Thoracic aorta (tissue), 2 donors: ENCODE measurements around the gene SIK2. TPM values are rescaled to one million over a fixed set of nuclear protein-coding genes. Genes with fewer than 3 reads are reported as not detected.
"Not testable (repeated sequence)": the region's sequence is repeated elsewhere in the genome, so short reads cannot be mapped to it uniquely, and the experiment has no call there.

Source experiments
- ATAC-seq: fragments of 150-250 bp; one replicate; pipeline ENCODE4 v1.8.0; 2017; ENCODE audit warnings: low read depth; ENCODE audit not compliant: insufficient number of reproducible peaks, low FRiP score
- DNase-seq: peaks from one replicate; pipeline ENCODE4 v3.0.0-alpha.2; 2020; ENCODE audit warnings: low spot score
- H3K27ac ChIP-seq, 2 donors: fragments of 200-600 bp; sonication (generic); 1 replicate in 1 of 2; 2 replicates in 1 of 2; pipeline ENCODE4 v1.5.1; 2016; ENCODE audit warnings: mild to moderate bottlenecking in 2 of 2, moderate library complexity in 2 of 2
- H3K27me3 ChIP-seq: fragments of 200-600 bp; sonication (generic); replicated peaks from 2 replicates; pipeline ENCODE4 v1.6.0; 2016; ENCODE audit warnings: mild to moderate bottlenecking; ENCODE audit not compliant: insufficient read depth
- H3K36me3 ChIP-seq: fragments of 200-600 bp; sonication (generic); one replicate; pipeline ENCODE4 v1.5.1; 2016
- H3K4me1 ChIP-seq, 2 donors: fragments of 200-600 bp; sonication (generic); 1 replicate in 1 of 2; 2 replicates in 1 of 2; pipeline versions ENCODE4 v1.5.1 to v1.6.0; 2016; ENCODE audit warnings: low read depth in 2 of 2, mild to moderate bottlenecking in 1 of 2; ENCODE audit not compliant: control insufficient read depth in 1 of 2
- H3K4me3 ChIP-seq: fragments of 200-600 bp; sonication (generic); 2 replicates; pipeline ENCODE4 v1.5.1; 2016; ENCODE audit warnings: mild to moderate bottlenecking
- H3K9me3 ChIP-seq: fragments of 200-600 bp; sonication (generic); 2 replicates; pipeline ENCODE4 v1.5.1; 2016
- total RNA-seq, 2 donors: library from RNA; depleted of rRNA; stranded (reverse); fragments of >200 nt; gene quantifications; one replicate each; pipeline versions ENCODE4 v1.1.0 to v1.2.3, GENCODE V29; 2016
- TF ChIP-seq, protein P1 (sequence below): fragments of 200-600 bp; sonication (generic); IDR thresholded peaks from one replicate; pipeline ENCODE4 v1.5.1; 2019; ENCODE audit warnings: antibody characterized with exemption

Gene SIK2
- total RNA-seq, 2 donors from 2014 or later: 9.9 to 15.0 TPM

DNA sequence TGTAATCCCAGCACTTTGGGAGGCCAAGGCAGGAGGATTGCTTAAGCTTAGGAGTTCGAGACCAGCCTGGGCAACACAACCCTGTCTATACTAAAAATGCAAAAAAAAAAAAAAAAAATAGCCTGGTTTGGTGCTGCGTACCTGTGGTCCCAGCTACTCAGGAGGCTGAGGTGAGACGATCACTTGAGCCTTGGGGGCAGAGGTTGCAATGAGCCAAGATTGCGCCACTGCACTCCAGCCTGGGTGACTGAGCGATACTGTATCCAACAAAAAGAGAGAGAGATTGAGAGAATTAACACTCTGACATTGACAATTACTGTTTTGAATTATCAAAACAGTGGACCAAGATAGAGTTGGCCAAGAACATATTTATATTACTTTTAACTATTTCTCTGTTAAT, 53.7 kb downstream of the SIK2 start:
- Histone ChIP-seq H3K36me3 (no peaks in the 10 kb centered on the region), H3K27me3 (no peaks in the 10 kb centered on the region), H3K4me3 (no peak overlapping the region), H3K9me3 (no peaks in the 10 kb centered on the region), H3K4me1 (no peaks in the 10 kb centered on the region), H3K27ac (no peak overlapping the region)
- DNase-seq: no peak
- TF ChIP-seq, protein P1, sequence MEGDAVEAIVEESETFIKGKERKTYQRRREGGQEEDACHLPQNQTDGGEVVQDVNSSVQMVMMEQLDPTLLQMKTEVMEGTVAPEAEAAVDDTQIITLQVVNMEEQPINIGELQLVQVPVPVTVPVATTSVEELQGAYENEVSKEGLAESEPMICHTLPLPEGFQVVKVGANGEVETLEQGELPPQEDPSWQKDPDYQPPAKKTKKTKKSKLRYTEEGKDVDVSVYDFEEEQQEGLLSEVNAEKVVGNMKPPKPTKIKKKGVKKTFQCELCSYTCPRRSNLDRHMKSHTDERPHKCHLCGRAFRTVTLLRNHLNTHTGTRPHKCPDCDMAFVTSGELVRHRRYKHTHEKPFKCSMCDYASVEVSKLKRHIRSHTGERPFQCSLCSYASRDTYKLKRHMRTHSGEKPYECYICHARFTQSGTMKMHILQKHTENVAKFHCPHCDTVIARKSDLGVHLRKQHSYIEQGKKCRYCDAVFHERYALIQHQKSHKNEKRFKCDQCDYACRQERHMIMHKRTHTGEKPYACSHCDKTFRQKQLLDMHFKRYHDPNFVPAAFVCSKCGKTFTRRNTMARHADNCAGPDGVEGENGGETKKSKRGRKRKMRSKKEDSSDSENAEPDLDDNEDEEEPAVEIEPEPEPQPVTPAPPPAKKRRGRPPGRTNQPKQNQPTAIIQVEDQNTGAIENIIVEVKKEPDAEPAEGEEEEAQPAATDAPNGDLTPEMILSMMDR: no peak
- ATAC-seq: no peak

DNA sequence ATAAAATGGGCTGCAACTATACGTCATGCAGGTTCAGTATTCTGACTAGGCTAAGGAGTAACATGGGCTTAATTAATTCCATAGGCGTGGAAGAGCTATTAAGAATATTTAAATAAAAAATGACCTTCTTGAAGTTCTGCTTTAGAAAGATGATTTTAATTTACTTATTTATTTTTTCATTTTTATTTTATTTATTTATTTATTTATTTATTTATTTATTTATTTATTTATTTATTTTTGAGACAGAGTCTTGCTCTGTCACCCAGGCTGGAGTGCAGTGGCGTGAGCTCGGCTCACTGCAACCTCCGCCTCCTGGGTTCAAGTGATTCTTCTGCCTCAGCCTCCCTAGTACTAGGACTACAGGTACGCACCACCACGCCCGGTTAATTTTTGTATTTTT, 55.7 kb downstream of the SIK2 start:
- H3K27me3 ChIP-seq, H3K36me3 ChIP-seq, H3K27ac ChIP-seq, ATAC-seq, DNase-seq, H3K4me3 ChIP-seq, H3K4me1 ChIP-seq, H3K9me3 ChIP-seq: not testable (repeated sequence)

DNA sequence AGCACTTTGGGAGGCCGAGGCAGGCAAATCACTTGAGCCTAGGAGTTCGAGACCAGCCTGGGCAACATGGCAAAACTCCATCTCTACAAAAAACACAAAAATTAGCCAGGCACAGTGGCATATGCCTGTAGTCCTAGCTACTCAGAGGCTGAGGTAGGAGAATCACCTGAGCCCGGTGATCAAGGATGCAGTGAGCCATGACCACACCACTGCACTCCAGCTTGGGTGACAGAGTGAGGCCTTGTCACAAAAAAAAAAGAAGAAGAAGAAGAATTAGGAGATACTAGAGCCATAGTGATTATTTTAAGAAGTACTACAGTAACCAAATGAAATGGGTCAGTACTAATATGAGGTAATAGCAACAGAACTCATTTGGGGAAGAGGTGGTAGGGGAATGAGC, 56.2 kb downstream of the SIK2 start:
- ATAC-seq: not testable (repeated sequence)

GRCh38 chr11:111659201-111660115, 57.2 kb downstream of the SIK2 start:
- Histone ChIP-seq H3K36me3 (no peaks in the 10 kb centered on the region), H3K4me1 (peaks cover 5 to 7% of the 10 kb centered on the region in 2 donors), H3K4me3 (no peak overlapping the region), H3K27me3 (no peaks in the 10 kb centered on the region), H3K9me3 (no peaks in the 10 kb centered on the region), H3K27ac (no peak overlapping the region)
- no peak for ATAC-seq
- no peak for DNase-seq
- TF ChIP-seq, protein P1: no peak

More for the DNA sequence above, 56.2 kb downstream of the SIK2 start:
- H3K9me3 ChIP-seq, H3K27ac ChIP-seq, DNase-seq, H3K4me3 ChIP-seq, H3K27me3 ChIP-seq, H3K4me1 ChIP-seq, H3K36me3 ChIP-seq: not testable (repeated sequence)

- Histone ChIP-seq H3K4me3 (no peak overlapping the region), H3K4me1 (peaks cover 5 to 7% of the 10 kb centered on the region in 2 donors), H3K9me3 (no peaks in the 10 kb centered on the region), H3K36me3 (no peaks in the 10 kb centered on the region), H3K27ac (no peak overlapping the region), H3K27me3 (no peaks in the 10 kb centered on the region)
- TF ChIP-seq, protein P1: no peak
- no peak for DNase-seq
- no peak for ATAC-seq
Observed at GRCh38 chr11:111660822-111661221, 58.6 kb downstream of the SIK2 start.

DNA sequence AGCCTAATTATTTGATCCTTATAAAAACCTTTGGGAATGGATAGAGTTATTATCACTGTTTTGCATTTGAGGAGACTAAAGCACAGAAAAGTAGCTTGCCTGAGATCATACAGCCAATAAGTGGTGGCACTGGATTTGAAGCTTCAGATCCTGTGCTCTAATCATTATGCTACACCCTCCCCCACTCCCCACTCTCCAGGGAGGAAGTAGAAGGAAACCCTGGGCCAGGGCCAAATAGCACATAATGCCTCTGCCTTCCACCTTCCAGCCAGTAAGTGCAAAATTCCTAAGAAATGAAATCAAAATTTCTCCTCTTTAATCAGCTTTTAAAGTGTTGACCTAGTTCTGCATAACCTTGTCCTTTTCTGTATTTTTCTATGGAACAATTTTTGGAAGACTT, 61.6 kb downstream of the SIK2 start:
- ATAC-seq (no peak), DNase-seq (no peak)
- Histone ChIP-seq H3K27ac (no peak overlapping the region), H3K4me1 (peaks cover 5 to 7% of the 10 kb centered on the region in 2 donors), H3K36me3 (no peaks in the 10 kb centered on the region), H3K9me3 (no peaks in the 10 kb centered on the region), H3K27me3 (no peaks in the 10 kb centered on the region), H3K4me3 (no peak overlapping the region)
- TF ChIP-seq, protein P1: no peak
